Vagina (tissue), 2 donors: ENCODE measurements around the gene BEST4. TPM values are rescaled to one million over a fixed set of nuclear protein-coding genes. Genes with fewer than 3 reads are reported as not detected.

Experiments
- DNase-seq, 2 donors: peaks; one replicate each; pipeline ENCODE4 v3.0.0-alpha.2; 2017; ENCODE audit errors: extremely low spot score in 2 of 2
- H3K27ac ChIP-seq: fragments of 200-600 bp; sonication (generic); one replicate; pipeline ENCODE4 v1.5.1; 2019
- H3K27me3 ChIP-seq: fragments of 200-600 bp; sonication (generic); one replicate; pipeline ENCODE4 v1.5.1; 2019
- H3K36me3 ChIP-seq, 2 donors: fragments of 200-600 bp; sonication (generic); one replicate each; pipeline ENCODE4 v1.5.1; 2017 to 2019
- H3K4me1 ChIP-seq: fragments of 200-600 bp; sonication (generic); one replicate; pipeline ENCODE4 v1.5.1; 2019
- H3K4me3 ChIP-seq, 2 donors: fragments of 200-600 bp; sonication (generic); 1 replicate in 1 of 2; 2 replicates in 1 of 2; pipeline ENCODE4 v1.5.1; 2016 to 2019
- H3K9me3 ChIP-seq: fragments of 200-600 bp; sonication (generic); one replicate; pipeline ENCODE4 v1.5.1; 2019
- CTCF ChIP-seq, 3 experiments: fragments of 450-650 bp in 2 of 3; fragments of 200-600 bp in 1 of 3; sonication (generic) in 1 of 3; IDR thresholded peaks; one replicate each; pipeline ENCODE4 v1.5.1; 2017 to 2019; ENCODE audit warnings: antibody characterized with exemption in 3 of 3, mild to moderate bottlenecking in 2 of 3, moderate library complexity in 2 of 3
- POLR2A ChIP-seq, 2 donors: fragments of 450-650 bp; IDR thresholded peaks; one replicate each; pipeline ENCODE4 v1.6.1; 2017; ENCODE audit warnings: antibody characterized with exemption in 2 of 2, mild to moderate bottlenecking in 2 of 2, moderate library complexity in 2 of 2
- POLR2AphosphoS5 ChIP-seq, 2 donors: sonication (generic); formaldehyde crosslinking; IDR thresholded peaks; one replicate each; pipeline ENCODE4 v1.9.0; 2017; ENCODE audit warnings: antibody characterized with exemption in 2 of 2, mild to moderate bottlenecking in 2 of 2, low read depth in 1 of 2; ENCODE audit not compliant: insufficient read depth in 1 of 2
- intact Hi-C: fragments of 100-400 bp; cut with DNase I; formaldehyde crosslinking; loops from one replicate; pipeline ENCODE4 v1.15.1; 2023
- total RNA-seq: library from RNA; depleted of rRNA; stranded (reverse); fragments of >200 nt; gene quantifications from one replicate; pipeline ENCODE4 v1.2.3, GENCODE V29; 2016

BEST4 gene
- total RNA-seq, 1 donor from 2014 or later = not detected

GRCh38 chr1:44805311-44806024, 17.5 kb upstream of the BEST4 start:
- Histone ChIP-seq H3K9me3 (no peaks in the 10 kb centered on the region), H3K4me1 (peaks cover 87% of the 10 kb centered on the region)
- intact Hi-C loops = no loop called here

DNA sequence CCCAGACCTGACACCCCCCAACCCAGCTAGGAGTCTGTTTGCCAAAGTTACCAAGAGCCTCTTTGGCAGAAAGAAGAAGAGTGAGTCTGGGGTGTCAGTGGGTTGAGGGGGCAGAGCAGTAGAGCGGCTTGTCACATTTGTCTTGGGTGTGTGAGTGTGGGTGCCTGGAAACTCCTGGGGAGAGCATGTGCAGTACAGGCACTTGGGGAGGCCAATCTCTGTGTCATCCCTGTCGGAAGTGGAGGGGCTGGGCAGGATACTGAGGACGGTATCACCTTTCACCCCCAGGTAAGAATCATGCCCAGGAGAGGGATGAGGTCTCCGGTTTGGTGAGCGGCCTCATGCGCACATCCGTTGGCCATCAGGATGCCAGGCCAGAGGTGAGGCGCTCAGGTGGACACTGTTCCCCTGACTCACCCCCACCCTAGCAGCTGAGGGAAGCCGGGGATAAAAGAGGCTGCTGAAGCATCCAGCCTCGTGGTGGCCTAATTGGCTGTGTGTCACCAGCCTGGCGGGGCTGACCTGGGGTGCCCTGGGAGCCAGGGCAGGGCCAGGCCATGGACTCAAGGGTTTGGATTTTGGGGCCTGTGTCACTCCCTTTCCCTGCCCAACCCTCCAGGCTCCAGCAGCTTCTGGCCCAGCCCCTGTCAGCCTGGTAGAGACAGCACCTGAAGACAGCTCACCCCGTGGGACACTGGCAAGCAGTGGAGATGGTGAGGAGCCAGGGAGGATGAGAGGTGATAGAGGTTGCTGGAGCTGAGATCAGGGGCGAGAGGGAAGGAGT, 15.5 kb upstream of the BEST4 start:
- Histone ChIP-seq H3K27ac (peak overlapping the region; percentile 93), H3K36me3 (peaks cover 4 to 36% of the 10 kb centered on the region in 2 donors), H3K4me3 (no peak overlapping the region), H3K4me1 (peaks cover 74% of the 10 kb centered on the region), H3K27me3 (no peaks in the 10 kb centered on the region), H3K9me3 (no peaks in the 10 kb centered on the region)
- TF ChIP-seq POLR2A (IDR thresholded peaks at IDR 0.05) (no peak), CTCF (IDR thresholded peaks at IDR 0.05) (no peak), POLR2AphosphoS5 (IDR thresholded peaks at IDR 0.05; ENCODE audit: insufficient read depth in 1 of 2, low read depth in 1 of 2) (no peak)
- intact Hi-C loops = no loop called here
- DNase-seq = peak in 1 of 2 donors; percentile 83

More at GRCh38 chr1:44805311-44806024, 17.5 kb upstream of the BEST4 start:
- Histone ChIP-seq H3K27me3 (no peaks in the 10 kb centered on the region), H3K4me3 (no peak overlapping the region), H3K27ac (peak overlapping the region; percentile 100), H3K36me3 (peaks cover 4 to 36% of the 10 kb centered on the region in 2 donors)
- DNase-seq = no peak
- TF ChIP-seq POLR2A (IDR thresholded peaks at IDR 0.05) (no peak), CTCF (IDR thresholded peaks at IDR 0.05) (no peak), POLR2AphosphoS5 (IDR thresholded peaks at IDR 0.05; ENCODE audit: insufficient read depth in 1 of 2, low read depth in 1 of 2) (no peak)

DNA sequence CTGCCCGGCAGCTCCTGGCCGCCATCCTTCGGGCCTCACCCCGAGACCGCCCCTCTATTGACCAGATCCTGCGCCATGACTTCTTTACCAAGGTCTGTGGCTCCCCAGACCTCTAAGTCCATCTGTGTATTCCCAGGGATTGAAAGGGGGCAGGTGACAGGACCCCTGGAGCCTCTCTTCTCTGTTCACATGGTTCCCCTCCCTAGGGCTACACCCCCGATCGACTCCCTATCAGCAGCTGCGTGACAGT, 15.0 kb upstream of the BEST4 start:
- Histone ChIP-seq H3K9me3 (no peaks in the 10 kb centered on the region), H3K4me3 (no peak overlapping the region), H3K27ac (peak overlapping the region; percentile 93), H3K27me3 (no peaks in the 10 kb centered on the region), H3K36me3 (peaks cover 4 to 36% of the 10 kb centered on the region in 2 donors), H3K4me1 (peaks cover 69% of the 10 kb centered on the region)
- intact Hi-C loops = no loop called here
- DNase-seq = no peak
- TF ChIP-seq POLR2AphosphoS5 (IDR thresholded peaks at IDR 0.05; ENCODE audit: insufficient read depth in 1 of 2, low read depth in 1 of 2) (no peak), POLR2A (IDR thresholded peaks at IDR 0.05) (no peak), CTCF (IDR thresholded peaks at IDR 0.05) (no peak)

DNA sequence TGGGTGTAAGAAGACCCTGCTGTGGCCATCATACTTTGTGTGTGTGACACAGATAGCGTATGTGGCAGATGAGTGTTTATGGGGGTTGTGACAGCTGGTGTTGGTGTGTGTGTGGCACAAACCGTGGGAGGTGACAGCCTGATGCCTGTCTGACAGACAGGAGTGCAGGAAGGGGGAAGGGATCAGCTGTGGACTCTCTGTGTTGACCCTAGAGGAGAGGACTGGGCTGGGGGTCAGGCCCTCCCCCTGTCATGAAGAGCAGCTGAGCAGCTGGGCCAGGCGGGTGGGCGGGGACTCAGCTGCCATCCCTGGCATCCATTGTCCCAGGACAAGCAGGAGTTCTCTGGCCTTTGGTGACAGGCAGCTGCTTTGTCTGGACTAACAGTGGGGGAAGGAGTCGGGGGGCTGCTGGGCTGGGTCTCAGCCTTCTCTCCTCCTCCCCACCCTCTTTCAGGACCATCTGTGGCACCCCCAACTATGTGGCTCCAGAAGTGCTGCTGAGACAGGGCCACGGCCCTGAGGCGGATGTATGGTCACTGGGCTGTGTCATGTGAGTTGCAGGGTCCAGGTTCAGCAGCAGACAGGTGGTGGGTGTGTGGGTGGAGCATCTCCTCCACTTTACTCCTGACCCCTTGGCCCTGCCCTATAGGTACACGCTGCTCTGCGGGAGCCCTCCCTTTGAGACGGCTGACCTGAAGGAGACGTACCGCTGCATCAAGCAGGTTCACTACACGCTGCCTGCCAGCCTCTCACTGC, 14.5 kb upstream of the BEST4 start:
- no peak for TF ChIP-seq POLR2A (IDR thresholded peaks at IDR 0.05)
- no peak for TF ChIP-seq CTCF (IDR thresholded peaks at IDR 0.05)
- no peak for TF ChIP-seq POLR2AphosphoS5 (IDR thresholded peaks at IDR 0.05; ENCODE audit: insufficient read depth in 1 of 2, low read depth in 1 of 2)
- intact Hi-C loops = no loop called here
- Histone ChIP-seq H3K9me3 (no peaks in the 10 kb centered on the region), H3K4me3 (peak overlapping the region; percentile 86 to 100), H3K4me1 (peaks cover 64% of the 10 kb centered on the region), H3K27ac (peak overlapping the region; percentile 93), H3K27me3 (no peaks in the 10 kb centered on the region), H3K36me3 (peaks cover 4 to 36% of the 10 kb centered on the region in 2 donors)
- no peak for DNase-seq
